NCI-H2196 treated with DMSO at 0.1 percent for 48 hours (cell line): ENCODE results near the gene FAM163A.
"Not testable (repeated sequence)": the region's sequence is repeated elsewhere in the genome, so short reads cannot be mapped to it uniquely, and the experiment has no call there.

Source experiments
- DNase-seq: peaks from one replicate; lab custom pipeline; 2025; ENCODE audit not compliant: unreplicated experiment; lab: John Stamatoyannopoulos, UW

Gene FAM163A

GRCh38 chr1:179742717-179743678 lies at the start of gene FAM163A:
FAM163A (plus strand) TSS chr1:179743291; CDS start chr1:179813098, 69,807 bp downstream.
- DNase-seq: no peak

DNA sequence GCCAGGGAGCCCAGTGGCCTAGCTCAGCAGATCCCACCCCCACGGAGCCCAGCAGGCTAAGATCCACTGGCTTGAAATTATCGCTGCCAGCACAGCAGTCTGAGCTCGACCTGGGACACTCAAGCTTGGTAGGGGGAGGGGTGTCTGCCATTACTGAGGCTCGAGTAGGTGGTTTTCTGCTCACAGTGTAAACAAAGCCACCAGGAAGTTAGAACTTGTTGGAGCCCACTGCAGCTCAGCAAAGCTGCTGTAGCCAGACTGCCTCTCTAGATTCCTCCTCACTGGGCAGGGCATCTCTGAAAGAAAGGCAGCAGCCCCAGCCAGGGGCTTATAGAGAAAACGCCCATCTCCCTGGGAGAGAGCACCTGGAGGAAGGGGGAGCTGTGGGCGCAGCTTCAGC lies 48.6 kb upstream of the FAM163A start:
- not testable (repeated sequence) for DNase-seq

DNA sequence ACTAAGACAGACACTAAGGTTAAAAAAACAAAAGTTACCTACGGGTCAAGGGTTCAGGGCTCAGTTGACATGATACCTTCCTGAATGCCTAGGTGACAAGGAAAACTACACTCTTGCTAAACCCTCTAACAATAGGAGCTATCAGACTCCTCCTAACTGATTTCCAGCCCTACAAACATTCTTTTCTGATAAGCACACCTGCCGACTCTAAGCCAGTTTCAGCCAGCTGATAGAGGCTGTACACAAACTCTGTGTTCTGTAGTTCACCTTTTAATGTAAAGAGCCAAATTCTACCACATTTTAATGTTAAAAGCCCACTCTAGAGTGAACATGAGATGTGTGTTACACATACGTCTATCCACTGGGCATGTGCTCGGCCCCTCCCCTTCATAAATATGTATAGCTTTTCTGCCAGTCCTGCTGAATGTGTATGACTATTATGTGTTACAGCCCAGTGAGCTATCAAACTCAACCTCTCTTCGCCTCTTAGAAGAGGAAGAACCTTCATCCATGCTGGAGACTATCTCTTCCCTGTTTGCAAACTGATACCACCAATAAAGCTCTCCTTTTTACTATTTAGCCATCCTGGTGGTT lies 40.0 kb upstream of the FAM163A start:
- no peak for DNase-seq

DNA sequence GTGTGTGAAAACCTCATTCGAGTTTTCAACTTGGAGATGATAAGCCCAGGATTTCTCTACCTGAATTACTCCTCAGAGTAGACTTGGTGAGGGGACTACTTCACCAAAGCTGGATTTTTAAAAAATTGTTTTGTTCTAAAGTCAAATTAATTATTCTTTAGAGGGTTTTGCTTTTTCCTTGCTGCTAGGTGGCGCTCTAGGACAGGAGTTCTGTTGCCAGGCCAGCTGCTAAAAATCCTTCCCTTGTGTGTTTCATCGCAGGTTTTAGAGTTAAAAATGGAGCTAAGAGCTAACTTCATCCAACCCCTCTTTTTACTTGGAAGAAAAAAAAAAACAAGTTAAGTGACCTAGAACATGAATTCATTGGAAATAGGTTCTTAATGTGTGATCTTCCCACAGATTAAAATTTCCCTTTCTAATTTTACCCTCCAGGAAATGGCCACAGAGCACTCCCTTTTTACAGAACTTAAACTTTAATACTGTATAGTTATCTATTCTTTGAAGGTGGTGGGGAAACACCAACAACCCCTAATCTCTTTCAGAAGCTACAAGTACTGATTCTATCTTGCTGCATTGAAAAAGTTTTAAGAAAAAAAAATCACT lies 36.7 kb upstream of the FAM163A start:
- DNase-seq: peak; percentile 34

- no peak for DNase-seq
These were observed 35.7 kb upstream of the FAM163A start for GRCh38 chr1:179707406-179707805.

- no peak for DNase-seq
These were observed 34.5 kb upstream of the FAM163A start for GRCh38 chr1:179708434-179709195.

DNA sequence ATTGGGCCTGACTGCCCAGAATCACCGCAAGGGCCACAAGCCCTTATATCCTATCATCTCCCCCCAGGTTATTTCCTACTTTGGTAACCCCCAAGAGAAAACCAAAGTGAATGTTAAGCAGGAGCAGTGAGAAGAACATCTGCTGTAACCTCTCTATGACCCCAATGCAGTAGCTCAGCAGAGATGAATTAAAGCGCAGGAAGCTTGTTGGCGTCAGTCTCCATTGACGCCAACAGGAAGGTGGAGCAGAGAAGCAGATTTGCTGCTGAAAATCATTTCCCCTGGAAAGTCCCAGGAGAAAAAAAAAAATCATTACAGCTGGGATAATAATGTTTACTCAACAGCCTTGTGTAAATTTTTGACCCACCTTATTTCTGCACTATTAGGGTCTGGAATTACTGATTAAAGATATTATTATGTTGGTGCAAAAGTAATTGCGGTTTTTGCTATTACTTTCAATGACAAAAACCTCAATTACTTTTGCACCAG lies 33.2 kb upstream of the FAM163A start:
- no peak for DNase-seq

- DNase-seq: no peak
These were observed 28.9 kb upstream of the FAM163A start for GRCh38 chr1:179714159-179714558.

GRCh38 chr1:179714623-179715022 lies 28.5 kb upstream of the FAM163A start:
- no peak for DNase-seq

DNA sequence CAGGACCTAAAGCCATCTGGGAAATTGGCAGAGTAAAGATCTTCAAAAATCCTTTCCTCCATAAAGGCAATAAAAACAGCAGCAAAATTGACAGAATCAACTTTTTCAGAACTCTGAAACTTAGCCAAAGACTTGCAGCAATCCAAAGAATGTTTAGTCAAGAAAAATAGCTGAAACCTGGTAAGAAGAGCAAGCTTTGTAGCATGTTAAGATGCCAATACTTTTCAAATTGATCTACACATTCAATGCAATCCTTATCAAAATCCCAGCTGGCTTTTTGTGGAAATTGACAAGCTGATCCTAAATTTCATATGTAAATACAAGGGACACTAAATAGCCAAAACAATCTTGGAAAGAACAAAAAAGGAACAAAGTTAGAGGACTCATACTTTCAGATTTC lies 23.8 kb upstream of the FAM163A start:
- no peak for DNase-seq

- DNase-seq: no peak
These were observed 14.8 kb upstream of the FAM163A start for GRCh38 chr1:179728271-179728670.

DNA sequence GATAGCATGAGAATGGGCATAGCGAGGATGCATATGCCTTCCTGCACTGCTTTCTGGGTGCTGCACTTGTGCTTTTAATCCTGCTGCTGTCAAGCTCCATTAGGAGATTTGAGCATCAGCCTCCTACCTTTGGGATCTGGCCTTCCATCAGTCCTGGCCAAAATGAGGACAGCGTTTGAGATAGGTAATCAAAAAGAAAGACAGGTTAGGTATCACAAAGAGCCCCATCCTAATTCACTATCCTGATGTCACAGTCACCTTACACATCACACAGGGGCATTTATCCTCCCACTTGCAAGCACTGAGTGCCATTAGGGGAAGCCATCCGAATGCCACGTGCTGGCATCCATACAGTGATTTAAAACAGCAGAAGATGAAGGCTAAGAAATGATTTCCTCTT lies 13.2 kb upstream of the FAM163A start:
- DNase-seq: no peak

DNA sequence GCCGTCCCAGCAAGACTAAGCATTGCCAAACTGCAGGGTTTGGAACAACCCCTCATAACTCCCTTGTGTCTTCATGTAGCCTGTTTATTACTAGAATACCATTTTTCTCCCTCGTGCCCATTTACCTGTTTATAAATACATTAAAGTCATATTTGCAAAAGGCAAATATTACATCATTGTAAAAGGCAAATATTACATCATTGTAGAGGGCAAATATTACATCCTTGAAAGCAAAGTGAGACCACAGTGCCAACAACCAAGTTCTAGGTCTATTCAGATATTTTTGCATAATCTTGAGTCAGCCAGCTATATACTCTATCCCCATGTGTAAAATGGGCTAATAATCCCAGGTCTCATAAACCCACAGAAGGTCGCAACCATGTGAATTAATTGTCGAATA lies 11.4 kb upstream of the FAM163A start:
- DNase-seq: no peak

DNA sequence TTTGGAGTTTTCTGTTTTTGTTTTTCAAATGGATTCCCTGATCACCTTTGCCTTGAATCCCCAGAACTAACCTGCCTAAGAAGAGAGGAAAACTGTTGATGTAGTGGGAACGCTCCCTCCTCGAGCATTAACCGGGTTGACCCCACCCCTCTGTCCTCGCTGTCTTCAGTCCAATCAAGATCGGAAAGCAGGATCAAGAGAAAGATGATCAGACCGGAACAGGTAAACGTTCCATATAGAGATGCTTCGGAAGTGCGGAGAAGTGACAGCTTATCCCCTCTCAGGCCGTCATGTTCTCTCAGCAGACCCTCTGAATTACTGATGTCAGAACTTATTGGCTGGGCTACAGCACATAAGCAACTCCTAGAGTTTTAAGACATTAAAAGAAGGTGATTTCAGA lies 800 bp upstream of the FAM163A start:
- DNase-seq: no peak

DNA sequence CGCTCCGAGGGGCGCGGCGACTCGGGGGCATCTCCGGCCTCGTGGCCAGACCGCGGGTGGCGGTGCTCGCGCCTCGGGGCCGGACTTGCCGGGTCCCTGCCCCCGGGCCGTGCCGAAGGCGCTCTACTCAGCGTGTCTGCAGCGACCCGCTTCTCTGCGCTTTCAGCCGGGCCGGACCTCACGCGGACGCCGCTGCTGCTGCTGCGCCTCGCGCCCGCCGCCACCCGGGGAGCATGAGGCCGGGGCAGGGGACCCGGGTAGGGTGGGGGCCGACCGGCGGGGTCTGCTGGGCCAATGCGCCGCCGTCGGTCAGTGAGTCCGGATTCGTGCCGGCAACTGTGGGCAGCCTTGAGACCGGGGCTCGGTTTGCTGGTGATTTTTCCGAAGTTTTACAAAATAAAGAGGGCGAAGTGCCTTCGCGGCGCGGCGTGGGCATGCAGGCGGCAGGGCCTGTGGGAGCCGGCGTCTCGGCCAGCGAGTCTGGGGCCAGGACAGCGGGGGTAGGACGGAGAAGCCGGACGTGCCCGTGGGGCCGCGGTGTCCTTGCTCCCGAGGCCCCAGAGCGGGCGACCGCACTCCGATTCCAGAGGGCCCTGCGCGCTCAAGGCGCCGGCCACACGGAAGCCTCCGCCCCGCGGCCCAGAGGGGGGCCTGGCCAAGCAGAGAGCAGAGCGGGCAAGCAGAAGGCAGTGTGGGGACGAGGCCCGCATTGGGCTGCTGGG lies 749 bp downstream of the FAM163A start:
- no peak for DNase-seq

- no peak for DNase-seq
These were observed 1.5 kb downstream of the FAM163A start for GRCh38 chr1:179744401-179745130.

DNA sequence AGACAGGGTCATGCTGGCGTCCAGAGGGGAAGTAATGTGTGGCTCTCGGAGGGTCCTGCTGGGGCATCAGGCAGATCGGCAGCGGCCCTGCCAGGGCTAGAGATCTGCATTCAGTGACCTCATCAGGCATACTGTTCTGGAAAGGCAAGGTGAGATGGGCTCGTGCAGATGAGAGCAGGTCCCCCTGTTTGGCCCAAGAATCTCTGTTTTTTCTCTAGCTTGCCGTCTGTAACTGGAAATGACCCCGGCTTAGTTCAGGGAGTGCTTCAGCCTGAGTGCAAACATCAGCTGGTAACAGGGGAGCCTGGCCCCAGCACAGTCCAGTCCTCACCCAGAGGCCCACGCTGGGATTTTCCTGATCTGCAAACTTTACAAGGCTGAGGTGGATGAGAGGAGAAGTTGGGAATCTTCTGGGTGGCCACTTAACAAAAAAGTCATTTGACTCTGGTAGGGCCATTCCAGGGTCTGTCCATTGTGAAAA lies 2.1 kb downstream of the FAM163A start:
- no peak for DNase-seq

DNA sequence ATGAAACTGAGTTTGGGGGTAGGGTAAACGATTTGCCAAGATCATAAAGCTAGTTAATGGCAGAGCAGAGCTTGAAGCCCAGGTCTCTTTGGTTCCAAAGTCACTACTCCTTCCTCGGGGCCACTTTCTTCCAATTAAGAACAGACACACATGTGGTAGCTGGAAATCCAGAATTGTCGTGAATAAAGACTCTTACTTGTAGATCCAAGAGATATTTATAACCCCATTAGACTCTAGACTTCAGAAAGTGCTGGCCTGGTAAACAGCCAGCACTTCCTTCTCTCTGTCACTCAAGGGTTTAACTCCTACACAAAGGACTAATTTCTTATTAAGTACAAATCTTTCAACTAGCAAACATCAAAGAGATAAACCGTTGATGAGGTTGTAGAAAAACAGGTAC lies 2.7 kb downstream of the FAM163A start:
- DNase-seq: no peak

- DNase-seq: no peak
These were observed 4.5 kb downstream of the FAM163A start for GRCh38 chr1:179747611-179748010.

GRCh38 chr1:179748772-179749171 lies 5.7 kb downstream of the FAM163A start:
- DNase-seq: no peak
